NB4 (cell line): ENCODE results near the gene TAS2R40.

Experiments used
- CTCF ChIP-seq: IDR thresholded peaks from one replicate; pipeline ENCODE4 v1.5.1; 2012; ENCODE audit warnings: low read depth, low read length
- MAX ChIP-seq: IDR thresholded peaks from 2 replicates; pipeline ENCODE4 v1.6.1; 2011; ENCODE audit warnings: low read depth, low read length

GRCh38 chr7:143235561-143235960, 13.7 kb downstream of the TAS2R40 start:
- no peak for TF ChIP-seq CTCF
- TF ChIP-seq MAX = no peak
